SK-N-SH (cell line): ENCODE measurements around the gene IDH3G. TPM values are rescaled to one million over a fixed set of nuclear protein-coding genes. Genes with fewer than 3 reads are reported as not detected.

Experiments used
- CTCF ChIA-PET: fragments of 300-600, 350-600 bp; formaldehyde crosslinking; extraction: SDS; loops from one replicate; lab custom pipeline; 2021; lab: Yijun Ruan, JAX
- POLR2A ChIA-PET: fragments of 350-600 bp; sonication (Branson Sonifier 250); formaldehyde crosslinking; extraction: SDS; loops from one replicate; lab custom pipeline; 2020; ENCODE audit warnings: antibody characterized with exemption, inconsistent platforms; lab: Yijun Ruan, JAX
- DNase-seq: peaks from one replicate; pipeline ENCODE4 v3.0.0; 2012
- H2AFZ ChIP-seq: fragments of 200-600 bp; sonication (generic); 2 replicates; pipeline ENCODE4 v1.8.1; 2016; ENCODE audit warnings: antibody characterized with exemption, mild to moderate bottlenecking, low read depth
- H3F3A ChIP-seq: fragments of 200-600 bp; sonication (generic); replicated peaks from 2 replicates; pipeline ENCODE3; 2016; ENCODE audit warnings: antibody characterized with exemption, mild to moderate bottlenecking; ENCODE audit not compliant: insufficient read depth
- H3K27ac ChIP-seq, 2 experiments: fragments of 200-500 bp in 1 of 2; fragments of 200-600 bp in 1 of 2; sonication (Bioruptor generic) in 1 of 2; sonication (generic), shearing (Covaris generic) in 1 of 2; 2 replicates each; pipeline versions ENCODE4 v1.5.1 to v1.6.1; 2014 to 2016; ENCODE audit warnings: low read depth in 2 of 2, inconsistent platforms in 1 of 2, low read length in 1 of 2, mild to moderate bottlenecking in 1 of 2, mixed read lengths in 1 of 2
- H3K27me3 ChIP-seq: fragments of 200-600 bp; sonication (generic), shearing (Covaris generic); 2 replicates; pipeline ENCODE4 v1.6.1; 2016; ENCODE audit warnings: mixed run types; ENCODE audit not compliant: insufficient read depth
- H3K36me3 ChIP-seq, 2 experiments: fragments of 200-500 bp in 1 of 2; fragments of 200-600 bp in 1 of 2; sonication (Bioruptor generic) in 1 of 2; sonication (generic) in 1 of 2; replicated peaks in 1 of 2; 2 replicates each; pipeline versions ENCODE3 to v1.5.1; 2014 to 2016; ENCODE audit warnings: low read length in 1 of 2, mild to moderate bottlenecking in 1 of 2; ENCODE audit not compliant: insufficient read depth in 2 of 2, control insufficient read depth in 1 of 2
- H3K4me1 ChIP-seq, 2 experiments: fragments of 200-500 bp in 1 of 2; fragments of 200-600 bp in 1 of 2; sonication (Bioruptor generic) in 1 of 2; sonication (generic), shearing (Covaris generic) in 1 of 2; 2 replicates each; pipeline versions ENCODE4 v1.5.1 to v1.6.1; 2014 to 2016; ENCODE audit warnings: low read depth in 1 of 2, low read length in 1 of 2, mixed run types in 1 of 2; ENCODE audit not compliant: insufficient read depth in 2 of 2, control insufficient read depth in 1 of 2
- H3K4me2 ChIP-seq: fragments of 200-600 bp; sonication (generic), shearing (Covaris generic); 2 replicates; pipeline ENCODE4 v1.6.1; 2017; ENCODE audit warnings: mixed run types
- H3K4me3 ChIP-seq, 2 experiments: fragments of 200-500 bp in 1 of 2; fragments of 200-600 bp in 1 of 2; sonication (Bioruptor generic) in 1 of 2; sonication (generic), shearing (Covaris generic) in 1 of 2; 2 replicates each; pipeline versions ENCODE4 v1.5.1 to v1.8.1; 2014 to 2016; ENCODE audit warnings: low read depth in 2 of 2, inconsistent platforms in 1 of 2, low read length in 1 of 2, mild to moderate bottlenecking in 1 of 2, mixed read lengths in 1 of 2, moderate library complexity in 1 of 2
- H3K79me2 ChIP-seq: fragments of 200-600 bp; sonication (generic); 2 replicates; pipeline ENCODE4 v1.8.1; 2017; ENCODE audit warnings: mild to moderate bottlenecking; ENCODE audit not compliant: insufficient read depth
- H3K9ac ChIP-seq: fragments of 200-600 bp; sonication (generic); 2 replicates; pipeline ENCODE4 v1.6.1; 2017; ENCODE audit warnings: mixed run types
- H3K9me2 ChIP-seq: fragments of 200-600 bp; sonication (generic); 2 replicates; pipeline ENCODE4 v1.6.1; 2017; ENCODE audit warnings: mixed run types
- H3K9me3 ChIP-seq: fragments of 200-600 bp; sonication (generic); 2 replicates; pipeline ENCODE4 v1.6.1; 2017; ENCODE audit warnings: mixed run types, mild to moderate bottlenecking, moderate library complexity
- H4K20me1 ChIP-seq: fragments of 200-600 bp; sonication (generic); 2 replicates; pipeline ENCODE4 v1.6.1; 2017; ENCODE audit warnings: mild to moderate bottlenecking, mixed run types; ENCODE audit not compliant: insufficient read depth
- ELF1 ChIP-seq: IDR thresholded peaks from 2 replicates; pipeline ENCODE4 v1.4.0; 2012
- EP300 ChIP-seq, 2 experiments: IDR thresholded peaks; 2 replicates each; pipeline versions ENCODE4 v1.4.0 to v1.6.1; 2012; ENCODE audit warnings: borderline replicate concordance in 1 of 2, low read depth in 1 of 2, low read length in 1 of 2
- FOXJ3 ChIP-seq: sonication (generic); formaldehyde crosslinking; IDR thresholded peaks from 2 replicates; pipeline ENCODE4 v1.5.1; 2020; ENCODE audit warnings: mild to moderate bottlenecking, missing genetic modification reagents
- GATA2 ChIP-seq: sonication (generic); formaldehyde crosslinking; IDR thresholded peaks from 2 replicates; pipeline ENCODE4 v1.5.0; 2020; ENCODE audit warnings: mild to moderate bottlenecking, missing genetic modification reagents
- JUND ChIP-seq: IDR thresholded peaks from 2 replicates; pipeline ENCODE4 v1.4.0; 2012
- MXI1 ChIP-seq: IDR thresholded peaks from 2 replicates; pipeline ENCODE4 v1.6.1; 2012; ENCODE audit warnings: mild to moderate bottlenecking, low read depth, low read length, improper control_type of control experiment
- RAD21 ChIP-seq: IDR thresholded peaks from 2 replicates; pipeline ENCODE4 v1.6.1; 2012; ENCODE audit warnings: mild to moderate bottlenecking, low read length
- RCOR1 ChIP-seq: fragments of 150-350 bp; IDR thresholded peaks from 2 replicates; pipeline ENCODE4 v1.6.1; 2017; ENCODE audit warnings: antibody characterized with exemption, low read length
- RFX5 ChIP-seq: IDR thresholded peaks from 2 replicates; pipeline ENCODE4 v1.6.1; 2012; ENCODE audit warnings: mild to moderate bottlenecking, improper control_type of control experiment, low read length
- RXRA ChIP-seq: IDR thresholded peaks from 2 replicates; pipeline ENCODE4 v1.4.0; 2012; ENCODE audit warnings: low read depth, mild to moderate bottlenecking, borderline replicate concordance
- SIN3A ChIP-seq: IDR thresholded peaks from 2 replicates; pipeline ENCODE4 v1.6.1; 2012; ENCODE audit warnings: low read depth, mild to moderate bottlenecking, low read length, moderate library complexity, borderline replicate concordance
- TCF12 ChIP-seq: IDR thresholded peaks from 2 replicates; pipeline ENCODE4 v1.4.0; 2012
- YY1 ChIP-seq: IDR thresholded peaks from 2 replicates; pipeline ENCODE4 v1.4.0; 2012; ENCODE audit warnings: low read depth, mild to moderate bottlenecking
- WGBS: methylation state at CpG from one replicate; pipeline ENCODE4 v1.1.6; 2017; ENCODE audit warnings: low lambda C conversion rate; 5-methylcytosine and 5-hydroxymethylcytosine counted together
- polyA plus RNA-seq, 3 experiments: library from polyadenylated mRNA; depleted of rRNA; stranded (reverse); fragments of >200 nt; gene quantifications; 2 replicates each; pipeline ENCODE4 v1.2.3, GENCODE V29; 2012
- TF ChIP-seq, protein P1 (sequence below): IDR thresholded peaks from 2 replicates; pipeline ENCODE4 v1.6.1; 2012; ENCODE audit warnings: mild to moderate bottlenecking, low read depth, low read length, moderate library complexity
- TF ChIP-seq, protein P2 (sequence below): fragments of 200-600 bp; sonication (generic); IDR thresholded peaks from 2 replicates; pipeline ENCODE4 v1.6.1; 2017; ENCODE audit warnings: antibody characterized with exemption, mild to moderate bottlenecking, moderate library complexity

The IDH3G gene
- polyA plus RNA-seq, 1 of the 3 experiments (the other 2 are of a cell fraction), result 107 TPM

DNA sequence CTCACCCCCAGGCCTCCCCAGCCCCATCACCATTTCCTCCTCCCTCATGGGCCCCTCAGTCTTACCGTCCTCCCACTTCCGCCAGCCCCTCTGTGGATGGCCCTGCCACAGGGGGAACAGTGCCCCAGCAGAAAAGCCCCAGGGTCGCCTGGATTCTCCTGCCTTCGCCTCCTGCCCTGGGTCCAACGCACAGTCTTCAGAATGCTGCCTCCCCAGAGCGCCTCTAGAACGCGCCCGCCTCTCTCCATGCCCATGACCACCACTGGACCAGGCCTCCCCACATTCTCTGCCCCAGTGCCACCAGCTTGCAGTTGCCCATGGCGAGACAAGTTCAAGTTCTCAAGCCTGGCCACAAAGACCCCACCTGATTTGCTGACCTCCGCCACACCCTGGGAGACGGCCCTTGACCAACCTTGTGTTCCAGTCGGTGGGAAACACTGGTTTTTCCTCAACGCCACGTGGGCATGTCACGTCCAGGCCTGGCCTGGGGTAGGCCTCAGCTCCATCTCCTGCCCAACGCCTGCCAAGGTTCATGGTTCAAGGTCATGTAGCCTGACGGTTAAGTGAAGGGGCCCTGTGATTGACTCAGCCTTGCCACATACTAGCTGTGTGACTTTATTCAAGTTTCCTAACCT is 30.8 kb downstream of the IDH3G start:
- Histone ChIP-seq H3K27me3 (no peaks in the 10 kb centered on the region), H2AFZ (no peak overlapping the region), H3F3A (no peaks in the 10 kb centered on the region), H3K36me3 (no peaks in the 10 kb centered on the region)
- CTCF ChIA-PET, result interaction anchor here (0.6 to 10.2 kb wide), 37 partner anchors 8 to 249 kb away, joined by 3 to 134 read pairs (median 4); partner anchors contain the start of genes HCFC1, NAA10 and RENBP
- TF ChIP-seq GATA2 (CRISPR knock-in tag), result no peak
- TF ChIP-seq, protein P1, sequence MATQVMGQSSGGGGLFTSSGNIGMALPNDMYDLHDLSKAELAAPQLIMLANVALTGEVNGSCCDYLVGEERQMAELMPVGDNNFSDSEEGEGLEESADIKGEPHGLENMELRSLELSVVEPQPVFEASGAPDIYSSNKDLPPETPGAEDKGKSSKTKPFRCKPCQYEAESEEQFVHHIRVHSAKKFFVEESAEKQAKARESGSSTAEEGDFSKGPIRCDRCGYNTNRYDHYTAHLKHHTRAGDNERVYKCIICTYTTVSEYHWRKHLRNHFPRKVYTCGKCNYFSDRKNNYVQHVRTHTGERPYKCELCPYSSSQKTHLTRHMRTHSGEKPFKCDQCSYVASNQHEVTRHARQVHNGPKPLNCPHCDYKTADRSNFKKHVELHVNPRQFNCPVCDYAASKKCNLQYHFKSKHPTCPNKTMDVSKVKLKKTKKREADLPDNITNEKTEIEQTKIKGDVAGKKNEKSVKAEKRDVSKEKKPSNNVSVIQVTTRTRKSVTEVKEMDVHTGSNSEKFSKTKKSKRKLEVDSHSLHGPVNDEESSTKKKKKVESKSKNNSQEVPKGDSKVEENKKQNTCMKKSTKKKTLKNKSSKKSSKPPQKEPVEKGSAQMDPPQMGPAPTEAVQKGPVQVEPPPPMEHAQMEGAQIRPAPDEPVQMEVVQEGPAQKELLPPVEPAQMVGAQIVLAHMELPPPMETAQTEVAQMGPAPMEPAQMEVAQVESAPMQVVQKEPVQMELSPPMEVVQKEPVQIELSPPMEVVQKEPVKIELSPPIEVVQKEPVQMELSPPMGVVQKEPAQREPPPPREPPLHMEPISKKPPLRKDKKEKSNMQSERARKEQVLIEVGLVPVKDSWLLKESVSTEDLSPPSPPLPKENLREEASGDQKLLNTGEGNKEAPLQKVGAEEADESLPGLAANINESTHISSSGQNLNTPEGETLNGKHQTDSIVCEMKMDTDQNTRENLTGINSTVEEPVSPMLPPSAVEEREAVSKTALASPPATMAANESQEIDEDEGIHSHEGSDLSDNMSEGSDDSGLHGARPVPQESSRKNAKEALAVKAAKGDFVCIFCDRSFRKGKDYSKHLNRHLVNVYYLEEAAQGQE, result no peak
- TF ChIP-seq RXRA, result no peak
- TF ChIP-seq FOXJ3 (CRISPR knock-in tag), result no peak
- TF ChIP-seq, protein P2, sequence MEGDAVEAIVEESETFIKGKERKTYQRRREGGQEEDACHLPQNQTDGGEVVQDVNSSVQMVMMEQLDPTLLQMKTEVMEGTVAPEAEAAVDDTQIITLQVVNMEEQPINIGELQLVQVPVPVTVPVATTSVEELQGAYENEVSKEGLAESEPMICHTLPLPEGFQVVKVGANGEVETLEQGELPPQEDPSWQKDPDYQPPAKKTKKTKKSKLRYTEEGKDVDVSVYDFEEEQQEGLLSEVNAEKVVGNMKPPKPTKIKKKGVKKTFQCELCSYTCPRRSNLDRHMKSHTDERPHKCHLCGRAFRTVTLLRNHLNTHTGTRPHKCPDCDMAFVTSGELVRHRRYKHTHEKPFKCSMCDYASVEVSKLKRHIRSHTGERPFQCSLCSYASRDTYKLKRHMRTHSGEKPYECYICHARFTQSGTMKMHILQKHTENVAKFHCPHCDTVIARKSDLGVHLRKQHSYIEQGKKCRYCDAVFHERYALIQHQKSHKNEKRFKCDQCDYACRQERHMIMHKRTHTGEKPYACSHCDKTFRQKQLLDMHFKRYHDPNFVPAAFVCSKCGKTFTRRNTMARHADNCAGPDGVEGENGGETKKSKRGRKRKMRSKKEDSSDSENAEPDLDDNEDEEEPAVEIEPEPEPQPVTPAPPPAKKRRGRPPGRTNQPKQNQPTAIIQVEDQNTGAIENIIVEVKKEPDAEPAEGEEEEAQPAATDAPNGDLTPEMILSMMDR, result no peak
- TF ChIP-seq JUND, result no peak
- TF ChIP-seq SIN3A, result no peak
- TF ChIP-seq YY1, result no peak
- TF ChIP-seq RFX5, result no peak
- no peak for TF ChIP-seq RAD21
- no peak for TF ChIP-seq MXI1
- no peak for TF ChIP-seq TCF12
- TF ChIP-seq RCOR1, result no peak
- TF ChIP-seq ELF1, result no peak
- no peak for TF ChIP-seq EP300 (IDR thresholded peaks at IDR 0.05; ENCODE audit: borderline replicate concordance in 1 of 2, low read depth in 1 of 2, low read length in 1 of 2)
- TF ChIP-seq, all 33 proteins: peak for 0
- Histone ChIP-seq H3K4me3 (no peak overlapping the region), H3K9me3 (no peaks in the 10 kb centered on the region), H3K4me1 (peaks cover 2 to 27% of the 10 kb centered on the region in 2 experiments; a peak in 1 of 4 replicates), H3K4me2 (no peak overlapping the region), H3K9me2 (no peaks in the 10 kb centered on the region), H3K9ac (no peak overlapping the region), H3K79me2 (peaks cover 6% of the 10 kb centered on the region; the same call in 1 of the 2 replicates), H4K20me1 (peaks cover 9% of the 10 kb centered on the region; the same call in 1 of the 2 replicates), H3K27ac (no peak overlapping the region)
- WGBS, result 72% methylated on average over 12 of the region's 18 CpGs
- POLR2A ChIA-PET, result interaction anchor here (0.6 to 1.2 kb wide), 2 partner anchors 37 to 237 kb away, joined by 3 to 4 read pairs; no protein-coding TSS in a partner anchor
- no peak for DNase-seq
